Measurements from ENCODE around the gene PRMT9.

- TF ChIP-seq CTCF (IDR thresholded peaks at IDR 0.05): no peak
- no peak for TF ChIP-seq EP300 (IDR thresholded peaks at IDR 0.05)
- no peak for TF ChIP-seq POLR2A (IDR thresholded peaks at IDR 0.05)
Measured at GRCh38 chr4:147725673-147726072, 41.7 kb upstream of the PRMT9 start.

All from ovary (tissue), 3 donors.